OCI-LY3 (cell line): ENCODE measurements around the gene SLC23A3.

ENCODE experiments used
- H2AFZ ChIP-seq: fragments of 200-600, 300-600 bp; shearing (Covaris generic); 2 replicates; pipeline ENCODE4 v1.6.0; 2014; ENCODE audit warnings: antibody characterized with exemption, low read depth, low read length
- H3K27ac ChIP-seq: fragments of 200-600, 300-600 bp; sonication (generic); 2 replicates; pipeline ENCODE4 v1.5.1; 2014; ENCODE audit warnings: mild to moderate bottlenecking, low read length, moderate library complexity, mixed read lengths
- H3K27me3 ChIP-seq: fragments of 200-600, 300-600 bp; sonication (generic); 2 replicates; pipeline ENCODE4 v1.6.1; 2014; ENCODE audit warnings: low read depth, low read length, mixed read lengths
- H3K36me3 ChIP-seq: fragments of 200-600, 300-600 bp; sonication (generic); replicated peaks from 2 replicates; pipeline ENCODE3; 2014; ENCODE audit warnings: low read depth, low read length, mixed read lengths
- H3K4me1 ChIP-seq: fragments of 300-600, 200-600 bp; sonication (generic); 2 replicates; pipeline ENCODE4 v1.6.1; 2014; ENCODE audit warnings: low read length, mixed read lengths
- H3K4me2 ChIP-seq: fragments of 200-600, 300-600 bp; sonication (generic); 2 replicates; pipeline ENCODE4 v1.6.1; 2014; ENCODE audit warnings: low read length, mixed read lengths
- H3K4me3 ChIP-seq: fragments of 300-600, 200-600 bp; sonication (generic); 2 replicates; pipeline ENCODE4 v1.5.1; 2014; ENCODE audit warnings: antibody characterized with exemption, mild to moderate bottlenecking, low read length, moderate library complexity
- H3K79me2 ChIP-seq: fragments of 300-600, 200-600 bp; shearing (Covaris generic); 2 replicates; pipeline ENCODE4 v1.6.1; 2014; ENCODE audit warnings: mild to moderate bottlenecking, low read length, mixed read lengths
- H3K9ac ChIP-seq: fragments of 300-600, 200-600 bp; shearing (Covaris generic); 2 replicates; pipeline ENCODE4 v1.6.0; 2014; ENCODE audit warnings: mild to moderate bottlenecking, low read length, moderate library complexity
- H3K9me3 ChIP-seq: fragments of 200-600, 300-600 bp; shearing (Covaris generic); 2 replicates; pipeline ENCODE4 v1.6.1; 2014; ENCODE audit warnings: low read length, mixed read lengths; ENCODE audit not compliant: insufficient read depth
- H4K20me1 ChIP-seq: fragments of 200-600, 300-600 bp; sonication (generic); 2 replicates; pipeline ENCODE4 v1.6.1; 2016; ENCODE audit warnings: low read length, mixed read lengths; ENCODE audit not compliant: insufficient read depth
- EZH2phosphoT487 ChIP-seq: fragments of 200-600 bp; shearing (Covaris generic); IDR thresholded peaks from 2 replicates; pipeline ENCODE4 v1.6.1; 2018; ENCODE audit warnings: antibody characterized with exemption, mixed run types, low read depth
- TF ChIP-seq, protein P1 (sequence below): fragments of 200-600, 300-600 bp; sonication (generic); IDR thresholded peaks from 2 replicates; pipeline ENCODE4 v1.5.1; 2014; ENCODE audit warnings: antibody characterized with exemption, low read length, low read depth

SLC23A3 gene

DNA sequence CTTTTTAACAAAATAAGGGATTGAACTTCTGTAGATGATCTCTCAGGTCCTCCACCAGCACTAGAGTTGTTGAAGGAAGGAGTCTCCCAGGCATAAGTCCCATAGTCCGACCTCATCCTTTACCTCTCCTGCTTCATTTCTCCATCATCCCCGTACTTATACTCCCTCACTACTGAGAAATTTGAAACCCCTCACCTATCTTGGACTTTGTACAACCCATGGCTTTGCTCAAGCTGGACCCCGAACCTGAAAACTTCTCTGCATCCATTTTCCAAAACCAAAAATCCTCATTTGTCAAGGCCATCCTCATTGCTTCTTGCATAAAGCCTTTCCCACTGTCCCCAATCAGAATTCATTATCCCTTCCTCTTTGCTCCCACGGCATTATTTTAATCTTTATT is 8.7 kb downstream of the SLC23A3 start:
- H3K27ac ChIP-seq: no peak overlapping the region
- H3K4me2 ChIP-seq: peak overlapping the region; percentile 53
- no peaks in the 10 kb centered on the region for H3K36me3 ChIP-seq
- peak overlapping the region; percentile 84 for H3K4me3 ChIP-seq
- TF ChIP-seq, protein P1, sequence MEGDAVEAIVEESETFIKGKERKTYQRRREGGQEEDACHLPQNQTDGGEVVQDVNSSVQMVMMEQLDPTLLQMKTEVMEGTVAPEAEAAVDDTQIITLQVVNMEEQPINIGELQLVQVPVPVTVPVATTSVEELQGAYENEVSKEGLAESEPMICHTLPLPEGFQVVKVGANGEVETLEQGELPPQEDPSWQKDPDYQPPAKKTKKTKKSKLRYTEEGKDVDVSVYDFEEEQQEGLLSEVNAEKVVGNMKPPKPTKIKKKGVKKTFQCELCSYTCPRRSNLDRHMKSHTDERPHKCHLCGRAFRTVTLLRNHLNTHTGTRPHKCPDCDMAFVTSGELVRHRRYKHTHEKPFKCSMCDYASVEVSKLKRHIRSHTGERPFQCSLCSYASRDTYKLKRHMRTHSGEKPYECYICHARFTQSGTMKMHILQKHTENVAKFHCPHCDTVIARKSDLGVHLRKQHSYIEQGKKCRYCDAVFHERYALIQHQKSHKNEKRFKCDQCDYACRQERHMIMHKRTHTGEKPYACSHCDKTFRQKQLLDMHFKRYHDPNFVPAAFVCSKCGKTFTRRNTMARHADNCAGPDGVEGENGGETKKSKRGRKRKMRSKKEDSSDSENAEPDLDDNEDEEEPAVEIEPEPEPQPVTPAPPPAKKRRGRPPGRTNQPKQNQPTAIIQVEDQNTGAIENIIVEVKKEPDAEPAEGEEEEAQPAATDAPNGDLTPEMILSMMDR: no peak
- no peak for TF ChIP-seq EZH2phosphoT487
- H2AFZ ChIP-seq: no peak overlapping the region
- no peaks in the 10 kb centered on the region for H3K27me3 ChIP-seq
- H3K79me2 ChIP-seq: no peaks in the 10 kb centered on the region
- no peaks in the 10 kb centered on the region for H4K20me1 ChIP-seq
- peak overlapping the region; percentile 73 for H3K9ac ChIP-seq
- no peaks in the 10 kb centered on the region for H3K9me3 ChIP-seq
- peaks cover 4% of the 10 kb centered on the region; the same call in 1 of the 2 replicates for H3K4me1 ChIP-seq

DNA sequence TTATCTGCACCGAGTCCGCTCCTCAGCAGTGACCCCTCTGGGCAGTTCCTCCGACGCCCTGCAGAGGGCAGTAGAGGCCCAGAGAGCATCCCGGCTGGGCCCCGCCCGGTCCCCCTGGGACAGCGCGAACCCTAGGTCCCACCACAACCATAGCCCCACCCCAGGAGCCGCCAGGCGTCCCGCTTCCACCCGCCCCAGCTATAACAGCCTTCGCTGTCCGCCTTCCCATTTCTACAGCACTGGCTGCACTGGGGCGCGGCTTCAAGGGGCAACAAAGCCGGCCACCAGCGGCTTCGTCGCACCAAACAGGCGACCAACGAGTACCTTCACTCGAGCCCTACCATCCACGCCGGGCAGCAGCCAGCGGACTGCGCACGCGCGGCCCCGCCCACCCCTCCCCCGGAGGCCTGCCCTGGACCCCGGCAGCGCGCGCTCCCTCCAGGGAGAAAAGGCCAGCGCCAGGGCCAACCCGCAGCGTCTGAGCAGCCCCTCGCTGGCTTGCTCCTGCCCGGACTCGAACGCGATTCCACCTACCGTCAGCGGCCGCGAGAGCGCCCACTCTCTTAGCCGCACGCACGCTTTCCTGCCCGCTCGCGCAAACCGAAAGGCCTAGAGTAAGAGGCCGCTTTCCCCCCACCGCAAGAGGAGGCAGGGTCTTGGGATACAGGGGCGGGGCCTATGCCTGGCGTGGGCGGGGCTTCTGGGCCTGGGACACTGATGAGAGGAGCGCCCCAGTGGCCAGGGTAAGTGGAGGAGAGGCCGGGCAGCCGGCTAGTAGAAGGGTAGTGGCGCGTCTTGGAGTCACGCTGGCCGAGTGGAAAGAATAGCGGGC is 9.4 kb downstream of the SLC23A3 start, which contains the start of gene NHEJ1:
Gene NHEJ1 (minus strand): TSS at position 630 of the 832 bp plus-strand sequence. CDS start 2,453 bp downstream, outside the sequence.
- Histone ChIP-seq H3K36me3 (no peaks in the 10 kb centered on the region), H4K20me1 (no peaks in the 10 kb centered on the region), H3K79me2 (no peaks in the 10 kb centered on the region), H3K27me3 (no peaks in the 10 kb centered on the region), H3K4me2 (peak within 1 kb of the TSS; percentile 87), H3K9me3 (no peaks in the 10 kb centered on the region), H3K4me1 (peaks cover 4% of the 10 kb centered on the region; the same call in 1 of the 2 replicates), H2AFZ (peak within 1 kb of the TSS; percentile 88; the same call in 1 of the 2 replicates), H3K4me3 (peak within 1 kb of the TSS; percentile 84), H3K9ac (peak within 1 kb of the TSS; percentile 73), H3K27ac (peak within 1 kb of the TSS; percentile 73)
- TF ChIP-seq, protein P1: peak; percentile 76
- no peak for TF ChIP-seq EZH2phosphoT487

DNA sequence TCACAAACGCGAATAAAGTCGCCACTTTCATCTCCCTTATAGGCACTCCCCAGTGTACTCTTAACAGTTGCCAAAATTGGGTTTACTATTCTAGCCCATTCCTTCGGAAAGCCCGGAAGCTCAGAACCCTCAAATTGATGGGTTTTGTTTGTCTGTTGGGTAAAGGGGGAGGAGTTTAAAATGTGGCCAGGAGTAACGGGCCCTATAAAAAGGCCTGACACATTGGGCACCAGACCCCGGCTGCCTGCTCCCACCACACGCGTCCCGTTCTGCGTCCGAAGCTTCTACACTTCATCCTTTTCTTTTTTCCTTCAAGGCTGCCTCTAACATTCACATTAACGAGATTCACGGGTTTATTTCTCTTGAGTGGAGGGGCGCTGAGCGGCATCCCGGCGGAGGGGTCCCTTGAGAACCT is 10.1 kb downstream of the SLC23A3 start:
- H2AFZ ChIP-seq: peak overlapping the region; percentile 88; the same call in 1 of the 2 replicates
- no peaks in the 10 kb centered on the region for H4K20me1 ChIP-seq
- H3K9me3 ChIP-seq: no peaks in the 10 kb centered on the region
- peak overlapping the region; percentile 84 for H3K4me3 ChIP-seq
- H3K4me2 ChIP-seq: peak overlapping the region; percentile 87
- H3K4me1 ChIP-seq: peaks cover 4% of the 10 kb centered on the region; the same call in 1 of the 2 replicates
- peak overlapping the region; percentile 60 for H3K9ac ChIP-seq
- no peaks in the 10 kb centered on the region for H3K27me3 ChIP-seq
- H3K27ac ChIP-seq: no peak overlapping the region
- no peaks in the 10 kb centered on the region for H3K36me3 ChIP-seq
- no peak for TF ChIP-seq EZH2phosphoT487
- TF ChIP-seq, protein P1: no peak
- no peaks in the 10 kb centered on the region for H3K79me2 ChIP-seq

DNA sequence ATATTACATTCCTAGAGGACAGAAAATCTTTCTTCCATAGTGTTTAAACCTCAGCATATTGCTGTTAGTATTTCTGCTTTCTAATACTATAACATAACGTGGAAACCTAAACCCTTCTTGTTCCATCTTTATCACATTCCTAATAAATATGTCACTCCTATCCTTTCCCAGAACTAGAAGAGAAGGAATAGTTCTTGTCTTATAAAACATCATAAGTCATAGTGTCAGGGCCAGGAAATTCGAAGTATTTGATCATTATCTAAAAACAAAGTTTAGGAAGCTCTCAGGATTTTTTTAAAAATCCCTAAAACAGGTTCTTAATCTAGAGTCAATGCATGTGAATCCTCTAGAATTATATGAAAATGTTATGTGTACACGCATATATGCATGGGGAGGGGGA is 11.2 kb downstream of the SLC23A3 start:
- no peaks in the 10 kb centered on the region for H3K36me3 ChIP-seq
- H3K27ac ChIP-seq: no peak overlapping the region
- peaks cover 4% of the 10 kb centered on the region; the same call in 1 of the 2 replicates for H3K4me1 ChIP-seq
- H3K4me3 ChIP-seq: no peak overlapping the region
- no peaks in the 10 kb centered on the region for H3K79me2 ChIP-seq
- H4K20me1 ChIP-seq: no peaks in the 10 kb centered on the region
- H3K4me2 ChIP-seq: no peak overlapping the region
- TF ChIP-seq, protein P1: no peak
- TF ChIP-seq EZH2phosphoT487: no peak
- no peak overlapping the region for H2AFZ ChIP-seq
- no peaks in the 10 kb centered on the region for H3K27me3 ChIP-seq
- H3K9me3 ChIP-seq: no peaks in the 10 kb centered on the region
- no peak overlapping the region for H3K9ac ChIP-seq
